ENCODE measurements around the gene SH3PXD2B.
A peak's percentile ranks its signal among the peaks of the same experiment; 100 is the strongest.

The SH3PXD2B gene

GRCh38 chr5:172484664-172485063 lies 30.3 kb upstream of the SH3PXD2B start:
- Histone ChIP-seq H3K18ac (ENCODE audit: low read length) (no peak overlapping the region), H3K27me3 (ENCODE audit: insufficient read depth, low read length) (no peaks in the 10 kb centered on the region), H3K4me3 (ENCODE audit: low read depth, low read length) (peak overlapping the region; percentile 62), H2BK5ac (ENCODE audit: low read depth, low read length, poor library complexity) (no peak overlapping the region), H2BK12ac (ENCODE audit: low read length) (no peak overlapping the region), H3K14ac (ENCODE audit: low read length) (no peak overlapping the region), H2BK120ac (ENCODE audit: insufficient read depth, low read length, poor library complexity) (no peak overlapping the region), H3K4ac (ENCODE audit: low read depth, low read length) (no peak overlapping the region), H3K27ac (ENCODE audit: low read depth, low read length) (no peak overlapping the region), H2AK5ac (ENCODE audit: low read length) (no peak overlapping the region), H3K9ac (ENCODE audit: low read length) (no peak overlapping the region), H3K23ac (ENCODE audit: low read length) (no peak overlapping the region), H3K4me2 (ENCODE audit: low read length) (no peak overlapping the region), H4K12ac (ENCODE audit: low read depth, low read length) (no peak overlapping the region), H3K79me2 (ENCODE audit: control insufficient read depth, insufficient read depth, low read length, poor library complexity) (no peaks in the 10 kb centered on the region), H3K4me1 (ENCODE audit: control insufficient read depth in 1 of 2, insufficient read depth in 2 of 2, low read length in 2 of 2) (no peaks in the 10 kb centered on the region), H3K79me1 (ENCODE audit: low read length) (no peaks in the 10 kb centered on the region), H4K8ac (ENCODE audit: low read depth, low read length) (no peak overlapping the region), H4K91ac (ENCODE audit: low read depth, low read length) (no peak overlapping the region), H3K9me3 (ENCODE audit: insufficient read depth, low read depth, low read length) (peaks cover 7% of the 10 kb centered on the region), H3K36me3 (ENCODE audit: control insufficient read depth in 1 of 2, insufficient read depth in 2 of 2, low read length in 2 of 2) (no peaks in the 10 kb centered on the region), H2AFZ (ENCODE audit: insufficient read depth, low read length, poor library complexity) (no peak overlapping the region)
- no CpG with 5 or more reads among the region's 9 CpGs for WGBS (ENCODE audit: extremely low coverage, insufficient coverage, insufficient read length)
- no peak for DNase-seq

- Histone ChIP-seq H3K18ac (ENCODE audit: low read length) (no peak overlapping the region), H3K9ac (ENCODE audit: low read length) (no peak overlapping the region), H3K9me3 (ENCODE audit: insufficient read depth, low read depth, low read length) (peaks cover 7% of the 10 kb centered on the region), H4K8ac (ENCODE audit: low read depth, low read length) (no peak overlapping the region), H3K79me2 (ENCODE audit: control insufficient read depth, insufficient read depth, low read length, poor library complexity) (no peaks in the 10 kb centered on the region), H2AFZ (ENCODE audit: insufficient read depth, low read length, poor library complexity) (no peak overlapping the region), H3K14ac (ENCODE audit: low read length) (no peak overlapping the region), H3K23ac (ENCODE audit: low read length) (no peak overlapping the region), H3K4me2 (ENCODE audit: low read length) (no peak overlapping the region), H2BK120ac (ENCODE audit: insufficient read depth, low read length, poor library complexity) (no peak overlapping the region), H3K27ac (ENCODE audit: low read depth, low read length) (no peak overlapping the region), H3K36me3 (ENCODE audit: control insufficient read depth in 1 of 2, insufficient read depth in 2 of 2, low read length in 2 of 2) (no peaks in the 10 kb centered on the region), H2BK12ac (ENCODE audit: low read length) (no peak overlapping the region), H3K79me1 (ENCODE audit: low read length) (no peaks in the 10 kb centered on the region), H4K91ac (ENCODE audit: low read depth, low read length) (no peak overlapping the region), H3K4ac (ENCODE audit: low read depth, low read length) (no peak overlapping the region), H2AK5ac (ENCODE audit: low read length) (no peak overlapping the region), H3K4me3 (ENCODE audit: low read depth, low read length) (no peak overlapping the region), H3K27me3 (ENCODE audit: insufficient read depth, low read length) (no peaks in the 10 kb centered on the region), H2BK5ac (ENCODE audit: low read depth, low read length, poor library complexity) (no peak overlapping the region), H4K12ac (ENCODE audit: low read depth, low read length) (no peak overlapping the region), H3K4me1 (ENCODE audit: control insufficient read depth in 1 of 2, insufficient read depth in 2 of 2, low read length in 2 of 2) (peaks cover 3 to 7% of the 10 kb centered on the region in 2 experiments)
- WGBS (ENCODE audit: extremely low coverage, insufficient coverage, insufficient read length), result no CpG with 5 or more reads among the region's 15 CpGs
- peak; percentile 98 for DNase-seq
Observed at GRCh38 chr5:172482156-172483020, 28.1 kb upstream of the SH3PXD2B start.

- Histone ChIP-seq H3K27ac (ENCODE audit: low read depth, low read length) (no peak overlapping the region), H3K79me2 (ENCODE audit: control insufficient read depth, insufficient read depth, low read length, poor library complexity) (no peaks in the 10 kb centered on the region), H2AK5ac (ENCODE audit: low read length) (no peak overlapping the region), H2BK5ac (ENCODE audit: low read depth, low read length, poor library complexity) (no peak overlapping the region), H3K27me3 (ENCODE audit: insufficient read depth, low read length) (no peaks in the 10 kb centered on the region), H3K4me1 (ENCODE audit: control insufficient read depth in 1 of 2, insufficient read depth in 2 of 2, low read length in 2 of 2) (peaks cover 5 to 10% of the 10 kb centered on the region in 2 experiments), H3K79me1 (ENCODE audit: low read length) (no peaks in the 10 kb centered on the region), H3K14ac (ENCODE audit: low read length) (no peak overlapping the region), H3K9me3 (ENCODE audit: insufficient read depth, low read depth, low read length) (peaks cover 7% of the 10 kb centered on the region), H2AFZ (ENCODE audit: insufficient read depth, low read length, poor library complexity) (no peak overlapping the region), H3K9ac (ENCODE audit: low read length) (no peak overlapping the region), H2BK12ac (ENCODE audit: low read length) (no peak overlapping the region), H3K36me3 (ENCODE audit: control insufficient read depth in 1 of 2, insufficient read depth in 2 of 2, low read length in 2 of 2) (no peaks in the 10 kb centered on the region), H3K4ac (ENCODE audit: low read depth, low read length) (no peak overlapping the region), H4K8ac (ENCODE audit: low read depth, low read length) (no peak overlapping the region), H3K4me2 (ENCODE audit: low read length) (no peak overlapping the region), H3K18ac (ENCODE audit: low read length) (no peak overlapping the region), H4K12ac (ENCODE audit: low read depth, low read length) (no peak overlapping the region), H3K23ac (ENCODE audit: low read length) (no peak overlapping the region), H3K4me3 (ENCODE audit: low read depth, low read length) (no peak overlapping the region), H4K91ac (ENCODE audit: low read depth, low read length) (no peak overlapping the region), H2BK120ac (ENCODE audit: insufficient read depth, low read length, poor library complexity) (no peak overlapping the region)
- DNase-seq, result no peak
- WGBS (ENCODE audit: extremely low coverage, insufficient coverage, insufficient read length), result no CpG with 5 or more reads among the region's 10 CpGs
Observed at GRCh38 chr5:172481011-172481800, 26.9 kb upstream of the SH3PXD2B start.

- Histone ChIP-seq H4K8ac (ENCODE audit: low read depth, low read length) (no peak overlapping the region), H3K79me1 (ENCODE audit: low read length) (no peaks in the 10 kb centered on the region), H3K79me2 (ENCODE audit: control insufficient read depth, insufficient read depth, low read length, poor library complexity) (no peaks in the 10 kb centered on the region), H3K9ac (ENCODE audit: low read length) (no peak overlapping the region), H3K23ac (ENCODE audit: low read length) (no peak overlapping the region), H3K36me3 (ENCODE audit: control insufficient read depth in 1 of 2, insufficient read depth in 2 of 2, low read length in 2 of 2) (no peaks in the 10 kb centered on the region), H3K4me2 (ENCODE audit: low read length) (no peak overlapping the region), H3K18ac (ENCODE audit: low read length) (no peak overlapping the region), H2BK12ac (ENCODE audit: low read length) (no peak overlapping the region), H3K4me1 (ENCODE audit: control insufficient read depth in 1 of 2, insufficient read depth in 2 of 2, low read length in 2 of 2) (peaks cover 5 to 10% of the 10 kb centered on the region in 2 experiments), H3K9me3 (ENCODE audit: insufficient read depth, low read depth, low read length) (peaks cover 5% of the 10 kb centered on the region), H3K27me3 (ENCODE audit: insufficient read depth, low read length) (no peaks in the 10 kb centered on the region), H2AK5ac (ENCODE audit: low read length) (no peak overlapping the region), H4K91ac (ENCODE audit: low read depth, low read length) (no peak overlapping the region), H2BK120ac (ENCODE audit: insufficient read depth, low read length, poor library complexity) (no peak overlapping the region), H3K4me3 (ENCODE audit: low read depth, low read length) (no peak overlapping the region), H4K12ac (ENCODE audit: low read depth, low read length) (no peak overlapping the region), H2BK5ac (ENCODE audit: low read depth, low read length, poor library complexity) (no peak overlapping the region), H2AFZ (ENCODE audit: insufficient read depth, low read length, poor library complexity) (no peak overlapping the region), H3K4ac (ENCODE audit: low read depth, low read length) (no peak overlapping the region), H3K14ac (ENCODE audit: low read length) (no peak overlapping the region), H3K27ac (ENCODE audit: low read depth, low read length) (no peak overlapping the region)
- DNase-seq, result no peak
- no CpG with 5 or more reads among the region's 5 CpGs for WGBS (ENCODE audit: extremely low coverage, insufficient coverage, insufficient read length)
Observed at GRCh38 chr5:172479784-172480115, 25.4 kb upstream of the SH3PXD2B start.
